NCI-H146 treated with DMSO at 0.1 percent for 48 hours (cell line): ENCODE measurements around the gene OXNAD1.

ENCODE experiments used
- DNase-seq: peaks from one replicate; lab custom pipeline; 2025; ENCODE audit not compliant: unreplicated experiment; lab: John Stamatoyannopoulos, UW

The OXNAD1 gene, protein sequence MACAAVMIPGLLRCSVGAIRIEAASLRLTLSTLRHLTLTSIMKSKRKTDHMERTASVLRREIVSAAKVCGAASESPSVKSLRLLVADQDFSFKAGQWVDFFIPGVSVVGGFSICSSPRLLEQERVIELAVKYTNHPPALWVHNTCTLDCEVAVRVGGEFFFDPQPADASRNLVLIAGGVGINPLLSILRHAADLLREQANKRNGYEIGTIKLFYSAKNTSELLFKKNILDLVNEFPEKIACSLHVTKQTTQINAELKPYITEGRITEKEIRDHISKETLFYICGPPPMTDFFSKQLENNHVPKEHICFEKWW

DNA sequence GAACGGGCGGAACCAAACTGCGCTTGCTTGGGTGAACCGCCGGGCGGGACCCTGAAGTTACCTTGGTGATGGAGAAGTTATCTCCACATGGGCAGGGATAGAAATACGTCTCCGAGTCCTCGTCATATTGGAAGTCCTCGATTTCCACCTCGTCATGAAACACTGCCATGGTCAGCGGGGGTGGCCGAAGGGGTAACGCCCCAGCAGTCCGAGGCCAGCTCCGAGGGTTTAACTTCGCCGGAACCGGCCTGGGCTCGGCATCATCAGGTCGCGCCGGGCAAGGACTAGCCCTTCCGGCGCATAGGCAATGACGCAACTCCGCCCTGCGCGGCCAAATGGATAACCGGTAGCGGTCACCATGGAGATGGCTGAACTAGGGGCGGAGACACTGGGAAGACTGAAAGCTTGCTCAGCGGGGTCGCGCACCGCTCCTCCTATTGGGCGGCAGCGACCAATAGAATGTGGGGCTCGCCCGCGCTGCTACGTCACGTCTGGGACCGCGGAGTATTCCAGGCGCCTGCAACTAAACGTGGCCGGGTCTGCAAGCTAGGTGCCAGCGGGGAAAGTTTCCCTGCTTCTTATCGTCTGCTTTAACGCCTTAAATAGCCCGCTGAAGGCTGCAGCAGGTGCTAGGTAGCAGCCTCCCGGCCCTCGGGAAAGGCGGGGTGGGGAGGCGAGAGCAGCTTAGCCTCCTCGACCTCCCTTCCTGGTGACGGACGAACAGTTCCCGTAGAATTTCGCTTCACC, at the start of gene OXNAD1, which contains the start of gene DPH3:
Gene OXNAD1, plus strand, starts transcription at position 505 of the 747 bp plus-strand sequence. CDS start 5,741 bp downstream, outside the sequence.
Gene DPH3, minus strand, starts transcription at position 236 of the 747 bp plus-strand sequence. Its CDS starts 67 bp downstream, at position 169.
- DNase-seq, result peak; percentile 93

DNA sequence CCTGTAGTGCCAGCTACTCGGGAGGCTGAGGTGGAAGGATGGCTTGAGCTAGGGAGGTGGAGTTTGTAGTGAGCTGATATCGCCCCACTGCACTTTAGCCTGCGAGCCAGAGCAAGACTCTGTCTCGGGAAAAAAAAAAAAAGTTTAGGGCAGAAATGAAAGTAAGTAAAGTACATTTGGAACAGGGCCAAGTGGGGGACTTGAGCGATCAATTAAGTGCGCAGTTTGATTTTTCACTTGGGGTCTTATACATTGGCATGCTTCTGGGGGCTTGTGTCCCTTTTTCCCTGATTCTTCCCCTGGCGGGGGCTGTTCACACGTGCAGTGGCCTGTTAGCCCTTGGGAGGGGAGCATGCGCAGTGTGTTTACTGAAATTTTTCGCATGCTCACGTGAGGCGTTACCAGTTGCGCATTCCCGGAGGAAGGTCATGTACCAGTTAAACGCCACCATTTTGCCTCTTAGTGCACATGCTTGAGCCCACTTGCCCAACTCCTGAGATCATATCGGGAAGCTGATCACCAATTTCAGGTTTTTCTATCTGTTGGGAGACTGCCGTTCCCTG, 48.6 kb upstream of the OXNAD1 start:
- DNase-seq, result no peak

DNA sequence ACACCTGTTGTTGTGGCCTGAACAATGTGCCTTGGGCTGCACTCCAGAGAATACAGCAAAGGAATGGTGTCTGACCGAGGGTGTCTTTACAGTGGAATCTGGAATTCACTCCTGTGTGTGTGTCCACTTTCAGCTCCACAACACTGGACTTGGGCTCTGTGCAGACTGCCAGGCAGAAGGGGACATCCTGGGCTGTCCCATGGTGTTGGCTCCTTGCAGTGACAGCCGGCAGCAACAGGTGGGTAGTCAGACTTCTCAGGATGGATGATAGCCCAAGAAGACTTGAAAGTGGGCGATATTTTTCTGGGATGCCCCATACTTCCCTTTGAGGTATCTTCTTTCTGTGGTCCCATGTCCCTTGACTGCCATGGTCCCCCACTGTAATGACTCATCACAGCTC, 45.2 kb upstream of the OXNAD1 start:
- DNase-seq, result no peak

DNA sequence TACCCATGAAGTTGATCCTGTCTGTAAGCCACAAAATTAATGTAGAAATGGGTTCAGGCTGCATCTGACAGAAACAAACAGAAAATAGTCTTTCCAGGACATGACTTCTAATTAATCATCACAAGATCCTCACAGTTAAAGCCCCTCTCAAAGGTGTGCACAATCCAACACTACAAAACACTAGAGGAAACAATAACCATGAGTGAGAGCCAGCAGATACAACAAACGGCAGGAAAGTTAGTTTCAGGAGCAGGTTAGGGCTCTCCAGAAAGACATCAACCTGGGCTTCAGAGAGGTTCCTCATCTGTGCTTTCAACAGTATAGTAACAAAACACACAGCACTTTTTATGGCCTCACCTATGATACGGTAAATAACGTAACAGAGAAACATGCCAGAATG, 43.0 kb upstream of the OXNAD1 start:
- DNase-seq, result no peak

DNA sequence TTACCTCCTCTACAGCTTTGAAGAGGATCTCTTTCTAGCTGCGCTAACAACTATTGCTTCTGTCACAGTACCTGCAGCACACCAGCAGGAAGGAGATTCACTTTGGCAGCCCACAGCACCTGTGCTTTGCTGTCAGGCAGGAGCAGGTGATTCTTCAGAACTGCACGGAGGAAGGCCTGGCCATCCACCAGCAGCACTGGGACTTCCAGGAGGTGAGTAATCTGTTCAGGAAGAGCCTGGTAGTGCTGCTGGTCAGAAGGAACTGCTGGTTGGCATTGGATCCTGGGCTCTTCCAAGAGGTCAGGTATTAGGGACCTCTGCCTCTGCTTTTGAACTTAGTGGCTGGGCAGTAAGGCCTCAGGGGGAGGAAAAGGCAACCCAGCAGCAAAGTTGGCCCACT, 42.5 kb upstream of the OXNAD1 start:
- no peak for DNase-seq

DNA sequence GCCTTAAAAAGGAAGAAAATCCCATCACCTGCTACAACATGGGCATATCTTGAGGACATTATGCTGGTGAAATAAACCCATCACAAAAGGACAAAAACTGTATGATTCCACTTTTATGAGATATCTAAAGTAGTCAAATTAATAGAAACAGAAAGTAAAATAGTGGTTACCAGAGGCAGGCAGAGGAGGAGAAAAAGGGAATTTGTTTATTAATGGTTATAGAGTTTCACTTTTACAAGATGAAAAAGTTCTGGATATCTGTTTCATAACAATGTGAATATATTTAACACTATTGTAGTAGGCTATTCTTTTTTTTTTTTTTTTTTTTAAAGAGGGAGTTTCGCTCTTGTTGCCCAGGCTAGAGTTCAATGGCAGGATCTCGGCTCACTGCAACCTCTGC, 40.7 kb upstream of the OXNAD1 start:
- no peak for DNase-seq

DNA sequence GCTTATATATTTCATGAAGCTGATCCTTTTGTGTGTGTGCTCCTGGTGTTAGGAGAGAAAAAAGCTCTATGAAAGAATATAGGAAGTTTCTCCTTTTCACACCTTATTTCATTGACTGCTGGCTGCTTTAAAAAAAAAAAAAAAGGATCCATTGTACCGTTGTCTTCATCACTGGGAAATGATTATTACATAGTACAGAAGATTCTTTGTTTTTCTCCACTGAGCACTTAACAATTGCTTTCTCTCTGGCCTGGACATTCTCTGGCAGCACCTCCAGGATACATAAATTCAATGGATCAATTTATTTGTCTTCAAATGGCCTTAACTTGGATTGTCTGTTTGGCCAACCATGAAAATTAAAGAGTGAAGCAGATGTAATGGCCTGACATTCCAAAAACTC, 37.4 kb upstream of the OXNAD1 start:
- DNase-seq, result no peak

DNA sequence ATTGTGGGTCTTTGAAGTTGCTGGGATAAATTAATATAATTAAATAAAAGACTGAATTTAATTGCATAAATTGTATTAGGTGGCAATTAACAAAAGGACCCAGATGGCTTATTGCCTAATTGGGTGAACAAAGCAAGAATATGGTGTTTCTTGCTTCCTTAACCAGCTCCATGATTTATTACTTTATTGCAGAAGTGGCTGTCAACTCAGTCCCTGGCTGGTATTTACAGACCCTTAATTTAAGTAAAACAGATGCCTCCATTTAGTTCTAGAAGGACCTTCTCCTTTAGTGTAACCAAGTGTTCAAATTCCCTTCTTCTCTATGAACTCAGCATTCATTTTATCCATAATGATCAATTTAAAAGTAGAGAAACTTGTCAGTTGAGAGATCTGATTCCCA, 35.3 kb upstream of the OXNAD1 start:
- no peak for DNase-seq

DNA sequence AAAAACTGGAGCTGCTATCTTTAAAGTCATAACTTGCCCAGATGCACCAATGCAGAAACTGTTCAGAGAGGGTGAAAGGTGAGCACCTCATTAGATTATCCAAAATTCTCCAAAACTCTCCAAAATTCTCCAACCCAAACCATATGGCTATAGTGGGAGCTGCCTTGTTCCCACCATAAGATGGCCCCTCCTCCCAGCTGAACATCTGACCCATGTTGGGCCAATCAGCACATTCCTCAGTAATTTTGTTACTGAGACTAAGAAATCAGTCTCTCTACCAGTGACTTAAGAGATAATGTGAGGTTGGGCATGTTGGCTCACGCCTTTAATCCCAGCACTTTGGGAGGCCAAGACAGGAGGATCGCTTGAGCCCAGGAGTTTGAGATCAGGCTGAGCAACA, 33.0 kb upstream of the OXNAD1 start:
- DNase-seq, result no peak

DNA sequence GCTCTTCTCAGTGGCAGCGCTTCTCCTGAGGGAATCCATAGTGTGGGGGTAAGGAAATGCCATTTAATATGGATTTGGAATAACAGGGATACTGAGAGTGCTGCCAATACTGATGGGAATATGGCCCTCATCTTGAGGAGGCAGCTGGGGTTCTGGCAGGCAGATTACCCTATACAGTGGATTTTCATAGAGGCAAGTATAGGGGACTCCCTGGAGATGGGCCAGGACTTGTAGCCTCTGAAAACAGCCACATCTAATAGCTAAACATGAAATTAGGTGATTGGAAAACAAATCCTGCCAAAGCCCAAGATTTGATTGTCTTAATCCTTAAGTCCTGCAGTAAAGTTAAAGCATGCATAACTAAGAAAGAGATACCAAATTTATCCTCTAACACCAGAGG, 31.2 kb upstream of the OXNAD1 start:
- no peak for DNase-seq

DNA sequence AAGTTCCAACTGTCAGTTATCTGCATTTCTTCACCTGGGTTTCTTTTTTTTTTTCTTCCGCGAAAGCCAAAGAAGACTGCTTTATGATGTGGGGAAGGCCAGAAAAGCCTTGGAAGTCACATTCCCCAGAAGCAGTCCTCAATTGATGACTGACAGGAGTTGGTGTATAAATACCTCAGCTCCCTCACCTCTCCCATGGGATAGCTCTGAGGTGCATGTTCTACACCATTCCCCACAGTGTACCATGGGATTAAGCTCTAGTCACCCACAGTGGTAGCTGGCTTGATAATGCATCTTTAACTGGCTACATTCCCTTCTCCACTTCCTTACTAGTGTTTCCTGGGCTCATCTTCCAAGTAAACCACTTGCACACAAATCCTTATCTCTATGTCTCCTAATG, 30.7 kb upstream of the OXNAD1 start:
- DNase-seq, result no peak

DNA sequence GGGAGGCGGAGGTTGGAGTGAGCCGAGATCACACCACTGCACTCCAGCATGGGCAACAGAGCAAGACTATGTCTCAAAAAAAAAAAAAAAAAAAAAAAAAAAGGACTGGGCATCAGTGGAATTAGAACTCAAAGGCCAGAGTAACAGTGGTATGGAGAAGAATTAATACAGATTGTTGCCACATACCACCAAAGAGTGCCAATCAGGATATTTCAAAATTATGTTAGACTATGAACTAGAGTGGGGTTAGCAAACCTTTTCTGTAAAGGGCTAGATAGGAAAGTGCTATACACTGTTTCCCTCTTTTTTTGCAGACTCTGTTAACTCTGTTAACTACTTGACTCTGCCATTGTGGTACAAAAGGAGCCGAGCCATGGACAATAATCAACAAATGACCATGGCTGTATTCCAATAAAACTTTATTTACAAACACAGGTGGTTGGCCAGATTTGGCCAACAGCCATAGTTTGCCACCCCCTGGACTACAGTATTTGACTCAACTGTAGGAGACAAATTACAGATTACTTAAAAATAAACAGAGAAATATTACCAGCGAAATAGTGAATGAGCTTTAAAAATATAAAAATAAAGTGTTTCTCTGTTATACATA, 28.9 kb upstream of the OXNAD1 start:
- no peak for DNase-seq

DNA sequence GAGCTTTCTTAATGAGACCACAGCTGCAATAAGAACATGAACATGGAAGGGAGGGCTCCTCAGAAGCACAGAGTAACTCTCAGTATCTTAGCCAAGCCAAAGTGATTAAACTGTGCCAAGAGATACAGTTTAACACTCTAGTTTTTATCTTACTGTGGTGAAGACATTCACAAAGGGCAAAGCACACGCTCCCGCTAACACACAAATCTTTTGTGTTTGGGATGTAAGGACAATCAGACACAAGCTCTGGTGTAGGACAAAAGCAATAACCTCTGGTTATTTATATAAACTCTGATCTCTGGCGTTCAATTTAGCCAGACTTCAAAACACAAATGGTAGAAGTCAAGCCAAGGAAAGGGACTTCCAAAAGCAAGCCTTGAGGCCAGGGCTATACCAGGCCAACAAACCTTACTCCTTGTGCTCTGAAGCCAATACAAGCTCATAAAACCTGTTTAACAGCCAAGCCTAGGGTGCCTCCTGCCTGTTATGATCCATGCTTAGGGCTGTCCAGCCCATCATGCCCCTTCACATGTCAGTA, 28.1 kb upstream of the OXNAD1 start:
- no peak for DNase-seq

DNA sequence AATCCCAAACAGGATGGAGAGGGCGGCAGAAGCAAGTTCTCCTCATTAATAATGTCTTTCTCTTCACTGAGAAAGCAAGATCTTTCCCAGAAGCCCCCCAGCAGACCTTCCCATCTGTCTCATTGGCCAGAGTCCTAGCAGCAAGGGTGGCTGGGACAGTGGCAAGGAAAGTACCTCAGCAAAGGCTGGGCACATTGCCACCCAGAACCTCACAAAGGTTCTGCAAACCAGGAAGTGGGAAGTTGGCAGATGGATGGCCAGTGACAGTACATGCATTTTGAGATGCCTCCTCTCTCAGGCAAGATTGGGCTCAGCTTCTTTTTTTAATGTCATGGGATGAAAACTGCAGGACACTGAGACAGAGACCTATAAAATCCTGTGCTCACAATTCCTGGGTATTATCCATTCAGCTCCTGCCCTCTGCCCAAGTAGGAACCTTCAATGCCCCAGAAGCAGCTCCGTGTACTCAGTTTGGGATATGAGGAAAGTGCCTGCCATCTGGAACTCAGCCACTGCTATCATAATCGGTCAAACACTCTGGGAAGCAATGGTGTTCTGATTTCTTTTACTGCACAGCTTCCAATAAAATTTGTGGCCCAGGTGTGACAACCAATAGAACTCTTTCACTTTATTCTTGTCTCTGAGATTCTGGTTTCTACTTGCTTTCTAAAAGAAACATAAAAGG, 25.8 kb upstream of the OXNAD1 start:
- no peak for DNase-seq

DNA sequence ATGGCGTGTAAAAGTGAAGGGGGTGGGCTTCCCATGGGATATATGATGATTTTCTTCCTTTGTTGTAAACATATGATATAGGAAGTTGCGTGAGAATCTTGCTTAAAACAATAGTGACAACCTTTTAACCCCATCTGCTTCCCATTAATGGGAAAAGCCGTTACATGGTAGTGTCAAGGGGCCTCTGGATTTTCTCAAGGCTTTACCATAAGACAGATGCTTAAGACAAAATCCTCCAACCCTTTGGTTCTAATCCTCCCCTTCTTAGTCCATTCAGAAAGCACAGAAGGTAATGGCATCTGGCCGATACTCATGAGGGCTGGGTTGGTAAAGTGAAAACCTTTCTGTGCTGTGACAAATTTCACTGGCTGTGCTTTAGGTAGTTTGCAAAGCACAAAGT, 25.2 kb upstream of the OXNAD1 start:
- DNase-seq, result no peak

DNA sequence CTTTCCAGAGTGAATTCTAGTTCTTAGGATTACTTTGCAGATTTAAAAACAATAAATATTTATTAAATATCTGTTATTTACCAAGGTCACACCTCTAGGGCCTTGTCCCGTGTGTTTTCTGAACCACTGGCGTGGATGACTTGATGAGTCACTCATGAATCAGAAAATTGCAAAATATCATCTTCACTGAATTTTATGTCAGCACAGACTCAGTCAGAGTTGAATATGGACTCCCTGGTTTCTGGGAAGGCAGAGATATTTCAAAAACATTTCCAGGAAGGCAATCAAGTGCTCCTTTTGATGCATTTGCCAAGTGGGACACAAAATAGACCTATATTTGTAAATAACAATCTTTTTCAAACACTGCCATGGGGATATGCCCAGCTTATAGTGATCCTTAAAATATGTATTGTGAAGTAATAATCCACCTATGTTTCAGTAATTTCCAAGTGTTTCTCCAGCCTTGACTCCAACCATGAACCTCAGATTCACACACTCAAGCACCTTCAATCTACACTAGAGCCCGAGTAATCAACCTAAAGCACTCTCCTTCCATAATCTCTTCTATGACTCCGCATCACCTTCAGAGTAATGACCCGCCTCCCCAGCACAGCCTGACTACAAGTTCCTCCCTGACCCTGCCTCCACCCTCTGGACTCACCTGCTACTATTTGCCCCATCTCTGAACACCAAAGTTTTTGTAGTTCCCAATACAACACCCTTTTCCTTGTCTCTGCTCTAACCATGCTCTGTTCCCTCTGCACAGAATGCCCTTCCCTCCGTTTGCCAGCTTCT, 24.6 kb upstream of the OXNAD1 start:
- DNase-seq, result no peak

DNA sequence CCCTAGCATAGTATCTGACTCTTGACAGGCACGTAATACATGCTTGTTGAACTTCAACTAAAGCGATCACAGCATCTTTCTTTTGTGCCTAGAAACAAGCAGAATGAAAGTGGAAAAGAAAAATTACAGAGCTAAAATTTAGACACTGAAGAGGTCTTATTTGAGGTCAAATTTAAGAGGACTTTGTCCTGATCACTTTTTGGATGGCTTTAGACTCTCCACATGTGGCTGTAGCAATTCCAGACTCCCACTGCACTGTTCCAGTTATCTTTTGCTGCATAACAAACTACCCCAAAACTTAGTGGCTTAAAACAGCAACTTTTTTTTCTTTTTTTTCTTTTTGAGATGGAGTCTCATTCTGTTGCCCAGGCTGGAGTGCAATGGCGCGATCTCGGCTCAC, 23.8 kb upstream of the OXNAD1 start:
- DNase-seq, result no peak

DNA sequence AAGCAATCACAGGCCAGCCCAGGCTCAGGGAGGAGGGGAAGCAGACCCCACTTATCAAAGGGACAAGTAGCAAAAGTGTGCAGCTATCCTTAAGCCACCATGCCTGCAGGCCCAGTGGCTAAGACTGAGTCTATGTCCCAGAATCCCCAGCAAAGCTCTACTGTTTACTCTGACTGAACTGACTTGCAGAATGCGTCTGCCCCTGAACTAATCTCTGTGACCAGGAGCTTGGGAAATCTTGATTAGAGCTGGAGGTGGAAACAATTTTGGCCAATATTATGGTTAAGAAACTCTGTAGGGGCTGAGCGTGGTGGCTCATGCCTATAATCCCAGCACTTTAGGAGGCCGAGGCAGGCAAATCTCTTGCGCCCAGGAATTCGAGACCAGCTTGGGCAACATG, 22.8 kb upstream of the OXNAD1 start:
- no peak for DNase-seq

DNA sequence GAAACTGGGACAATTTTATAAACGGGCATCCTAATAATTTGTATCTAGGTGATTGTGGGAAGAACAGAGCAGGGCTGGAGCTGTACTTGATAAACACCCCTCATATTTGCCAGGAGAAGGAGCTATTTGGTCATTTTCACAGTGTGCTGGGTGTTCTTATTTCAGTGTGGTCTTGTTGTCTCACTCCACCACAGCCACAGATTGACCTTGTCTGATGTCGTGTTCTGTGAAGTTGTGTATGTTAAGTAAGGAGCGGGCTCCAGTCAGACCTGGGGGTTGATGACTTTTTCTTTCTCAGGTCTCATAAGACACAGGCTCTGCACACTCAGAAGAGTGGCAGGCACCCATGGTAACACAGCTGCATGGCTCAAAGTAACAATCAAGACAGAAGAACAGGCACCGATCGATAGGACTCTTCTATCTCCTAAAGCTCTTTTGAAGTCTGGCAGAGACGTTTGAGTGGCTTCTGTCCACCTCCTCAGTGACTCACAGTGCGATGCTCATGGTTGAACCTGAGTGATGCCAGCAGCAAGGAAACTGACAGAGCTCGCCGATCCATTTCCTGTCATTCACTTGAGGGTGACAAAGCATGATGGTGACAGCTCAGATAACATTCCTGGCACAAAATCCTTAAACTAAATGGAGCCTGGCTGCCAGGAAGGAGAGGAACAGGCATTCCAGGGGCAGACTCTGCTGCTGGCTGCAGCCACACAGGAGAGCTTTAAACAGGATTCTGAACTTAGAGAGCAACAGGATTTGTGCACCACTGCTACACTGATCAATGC, 21.1 kb upstream of the OXNAD1 start:
- no peak for DNase-seq
